COR-L47 (cell line): ENCODE data around the gene CACNA1B.
"Not testable (repeated sequence)": the region's sequence is repeated elsewhere in the genome, so short reads cannot be mapped to it uniquely, and the experiment has no call there.

ENCODE experiments used
- DNase-seq: peaks from one replicate; lab custom pipeline; 2025; lab: John Stamatoyannopoulos, UW

CACNA1B gene

DNA sequence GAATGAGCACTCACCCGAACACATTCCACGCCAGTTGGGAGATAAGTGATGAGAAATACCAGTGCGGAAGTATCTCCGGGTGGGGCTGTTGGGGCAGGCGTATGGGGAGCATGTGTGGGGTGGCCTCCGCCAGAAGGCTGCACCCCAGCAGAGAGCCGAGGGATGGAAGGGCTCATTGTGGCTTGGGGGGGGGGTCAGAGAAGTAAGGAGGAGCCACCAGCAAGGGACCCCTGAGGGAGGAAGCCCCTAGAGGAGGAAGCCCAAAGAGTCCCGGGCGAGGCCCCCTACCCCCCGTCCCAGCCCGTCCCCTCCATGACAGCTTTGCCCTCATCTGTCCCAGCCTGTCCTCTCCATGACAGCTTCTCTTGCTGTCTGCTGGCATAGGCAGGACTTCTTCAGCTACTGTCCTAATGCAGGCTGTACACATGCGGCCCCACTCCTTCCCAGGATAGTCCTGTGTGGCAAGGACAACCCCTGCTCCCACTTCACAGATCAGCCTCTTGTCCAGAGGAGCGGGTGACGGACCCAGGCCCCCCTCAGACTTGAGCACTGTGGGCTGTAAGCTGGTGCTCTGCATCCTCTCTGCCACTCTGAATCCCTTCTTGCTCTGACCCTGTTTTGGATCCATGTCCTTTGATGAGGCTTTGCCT, 239.6 kb downstream of the CACNA1B start:
- DNase-seq = no peak

GRCh38 chr9:138117836-138118235, 240.3 kb downstream of the CACNA1B start:
- no peak for DNase-seq

- no peak for DNase-seq
Measured at GRCh38 chr9:138118601-138119071, 241.1 kb downstream of the CACNA1B start.

GRCh38 chr9:138119202-138120027, 241.8 kb downstream of the CACNA1B start:
- DNase-seq = no peak

DNA sequence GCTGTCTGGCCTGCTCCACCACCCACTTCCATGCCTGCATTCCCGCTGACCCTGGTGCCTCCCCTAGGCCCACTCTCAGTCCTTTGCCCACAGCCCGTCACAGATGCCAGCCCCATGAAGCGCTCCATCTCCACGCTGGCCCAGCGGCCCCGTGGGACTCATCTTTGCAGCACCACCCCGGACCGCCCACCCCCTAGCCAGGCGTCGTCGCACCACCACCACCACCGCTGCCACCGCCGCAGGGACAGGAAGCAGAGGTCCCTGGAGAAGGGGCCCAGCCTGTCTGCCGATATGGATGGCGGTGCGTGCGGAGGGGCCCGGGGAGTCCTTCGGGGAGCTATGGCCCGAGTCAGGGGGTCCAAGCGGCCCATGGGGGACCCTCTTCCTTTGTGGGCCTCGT, 242.5 kb downstream of the CACNA1B start:
- DNase-seq = no peak

GRCh38 chr9:138120511-138121437, 243.2 kb downstream of the CACNA1B start:
- DNase-seq = no peak

GRCh38 chr9:138121438-138122050, 244.0 kb downstream of the CACNA1B start:
- DNase-seq = no peak

- DNase-seq = no peak
Measured at GRCh38 chr9:138122201-138122600, 244.6 kb downstream of the CACNA1B start.

DNA sequence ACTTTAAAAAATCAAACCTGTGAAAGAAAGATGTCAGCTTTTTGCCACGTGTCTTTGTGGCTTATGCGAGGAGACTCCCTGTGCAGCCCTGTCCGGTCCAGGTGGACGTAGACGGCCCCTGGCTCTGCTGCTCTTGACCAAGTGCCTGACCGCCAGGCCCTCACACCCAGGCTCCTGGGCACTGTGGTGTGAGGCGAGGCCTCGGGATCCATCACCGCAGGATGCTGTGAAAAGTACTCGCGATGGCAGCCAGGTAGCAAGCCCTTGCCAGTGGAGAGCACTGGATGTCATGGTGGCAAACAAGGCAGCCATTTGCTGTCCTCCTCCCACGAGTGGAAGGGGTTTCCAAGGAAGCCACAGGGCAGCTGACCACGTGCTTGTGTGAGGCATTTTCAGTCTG, 245.1 kb downstream of the CACNA1B start:
- no peak for DNase-seq

- no peak for DNase-seq
Measured at GRCh38 chr9:138123086-138123485, 245.5 kb downstream of the CACNA1B start.

DNA sequence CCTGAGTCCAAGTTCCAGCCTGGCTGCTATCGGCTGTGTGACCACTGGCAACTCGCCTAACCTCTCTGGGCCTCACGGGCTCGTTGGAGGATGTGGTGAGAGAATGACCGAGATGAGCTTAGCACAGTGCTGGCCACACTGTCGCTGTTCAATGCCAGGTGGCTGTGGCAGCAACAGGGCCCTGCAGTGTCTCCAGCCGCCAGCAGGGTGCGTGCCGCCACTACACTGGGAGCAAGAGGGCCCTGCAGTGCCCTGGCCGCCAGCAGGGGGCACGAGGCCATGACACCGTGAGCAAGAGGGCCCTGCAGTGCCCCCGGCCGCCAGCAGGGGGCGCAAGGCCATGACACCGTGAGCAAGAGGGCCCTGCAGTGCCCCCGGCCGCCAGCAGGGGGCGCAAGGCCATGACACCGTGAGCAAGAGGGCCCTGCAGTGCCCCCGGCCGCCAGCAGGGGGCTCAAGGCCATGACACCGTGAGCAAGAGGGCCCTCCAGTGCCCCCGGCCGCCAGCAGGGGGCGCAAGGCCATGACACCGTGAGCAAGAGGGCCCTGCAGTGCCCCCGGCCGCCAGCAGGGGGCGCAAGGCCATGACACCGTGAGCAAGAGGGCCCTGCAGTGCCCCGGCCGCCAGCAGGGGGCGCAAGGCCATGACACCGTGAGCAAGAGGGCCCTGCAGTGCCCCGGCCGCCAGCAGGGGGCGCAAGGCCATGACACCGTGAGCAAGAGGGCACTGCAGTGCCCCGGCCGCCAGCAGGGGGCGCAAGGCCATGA, 248.7 kb downstream of the CACNA1B start:
- DNase-seq = not testable (repeated sequence)

DNA sequence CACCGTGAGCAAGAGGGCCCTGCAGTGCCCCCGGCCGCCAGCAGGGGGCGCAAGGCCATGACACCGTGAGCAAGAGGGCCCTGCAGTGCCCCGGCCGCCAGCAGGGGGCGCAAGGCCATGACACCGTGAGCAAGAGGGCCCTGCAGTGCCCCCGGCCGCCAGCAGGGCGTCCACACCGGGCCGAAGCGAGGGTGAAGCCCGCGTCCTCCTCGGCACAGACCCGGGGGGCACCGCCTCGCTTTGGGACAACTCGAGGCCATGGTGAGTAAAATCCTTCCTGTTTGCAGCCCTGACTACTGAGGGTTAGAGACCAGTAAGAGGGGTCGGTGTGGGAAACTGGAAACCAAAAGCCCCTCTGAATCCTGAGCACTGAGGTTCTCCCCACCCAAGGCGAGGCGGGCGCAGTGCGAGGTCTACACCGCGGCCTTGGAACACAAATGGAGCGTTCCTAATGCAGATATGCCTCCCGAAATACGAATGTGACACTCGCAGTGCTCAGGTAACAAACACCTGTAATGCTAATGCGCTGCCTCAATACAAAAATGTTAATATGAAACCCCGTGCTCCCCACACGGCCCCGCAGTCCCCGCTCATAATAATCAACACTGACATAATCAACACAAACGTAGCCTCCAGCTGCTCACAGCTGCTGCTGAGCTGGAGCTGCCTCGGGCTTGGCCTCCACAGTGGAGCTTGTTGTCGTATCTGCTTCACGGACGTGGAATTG, 249.4 kb downstream of the CACNA1B start:
- DNase-seq = not testable (repeated sequence)

DNA sequence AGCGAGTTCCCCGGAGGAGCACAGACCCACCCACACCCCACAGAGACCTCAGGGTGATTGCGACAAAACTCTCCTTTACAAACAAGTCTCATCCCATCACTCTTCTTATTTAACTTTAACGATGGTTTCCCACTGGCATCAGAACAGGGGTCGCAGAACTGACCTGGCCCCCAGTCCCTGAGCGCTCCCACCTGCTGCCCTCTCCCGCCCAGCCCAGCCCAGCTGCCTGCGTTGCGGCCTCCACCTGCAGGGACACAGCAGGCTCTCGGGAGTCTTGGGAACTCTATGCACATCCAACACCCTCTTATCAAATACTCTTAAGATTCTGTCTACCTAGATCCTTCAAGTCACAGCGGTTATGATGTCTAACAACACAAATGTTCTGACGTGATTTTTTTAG, 250.4 kb downstream of the CACNA1B start:
- not testable (repeated sequence) for DNase-seq

- DNase-seq = not testable (repeated sequence)
Measured at GRCh38 chr9:138129318-138129717, 251.7 kb downstream of the CACNA1B start.

DNA sequence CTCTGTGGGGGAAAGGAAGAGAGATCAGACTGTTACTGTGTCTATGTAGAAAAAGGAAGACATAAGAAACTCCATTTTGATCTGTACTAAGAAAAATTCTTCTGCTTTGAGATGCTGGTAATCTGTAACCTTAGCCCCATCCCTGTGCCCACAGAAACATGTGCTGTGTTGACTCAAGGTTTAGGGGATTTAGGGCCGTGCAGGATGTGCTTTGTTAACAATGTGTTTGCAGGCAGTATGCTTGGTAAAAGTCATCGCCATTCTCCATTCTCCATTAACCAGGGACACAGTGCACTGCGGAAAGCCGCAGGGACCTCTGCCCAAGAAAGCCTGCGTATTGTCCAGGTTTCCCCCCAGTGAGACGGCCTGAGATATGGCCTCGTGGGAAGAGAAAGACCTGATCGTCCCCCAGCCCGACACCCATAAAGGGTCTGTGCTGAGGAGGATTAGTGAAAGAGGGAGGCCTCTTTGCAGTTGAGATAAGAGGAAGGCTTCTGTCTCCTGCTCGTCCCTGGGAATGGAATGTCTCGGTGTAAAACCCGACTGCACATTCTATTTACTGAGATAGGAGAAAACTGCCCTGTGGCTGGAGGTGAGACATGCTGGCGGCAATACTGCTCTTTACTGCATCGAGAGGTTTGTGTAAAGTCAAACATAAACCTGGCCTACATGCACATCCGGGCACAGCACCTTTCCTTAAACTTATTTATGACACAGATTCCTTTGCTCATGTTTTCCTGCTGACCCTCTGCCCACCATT, 255.5 kb downstream of the CACNA1B start:
- DNase-seq = not testable (repeated sequence)

GRCh38 chr9:138134581-138134980, 257.0 kb downstream of the CACNA1B start:
- not testable (repeated sequence) for DNase-seq

- not testable (repeated sequence) for DNase-seq
Measured at GRCh38 chr9:138139096-138139495, 261.5 kb downstream of the CACNA1B start.

DNA sequence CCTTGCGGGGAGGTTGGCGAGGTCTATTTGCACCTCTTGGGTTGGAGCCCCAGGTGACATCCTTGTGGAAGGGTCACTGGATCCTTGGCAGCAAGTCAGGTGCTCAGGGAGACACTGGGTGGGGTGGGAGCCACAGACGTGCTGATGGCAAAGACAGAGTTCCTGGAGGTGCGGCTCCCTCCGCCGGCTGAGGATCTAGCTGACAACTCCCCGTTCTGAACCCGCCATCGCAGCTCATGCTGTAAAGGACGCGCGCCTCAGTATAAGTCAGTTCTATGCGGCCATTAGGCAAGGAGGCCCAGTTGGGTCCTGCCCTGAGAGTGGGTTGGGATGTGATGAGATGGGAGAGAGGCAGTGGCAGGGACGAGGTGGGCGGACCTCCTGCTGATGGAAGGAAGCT, 263.4 kb downstream of the CACNA1B start:
- DNase-seq = not testable (repeated sequence)

DNA sequence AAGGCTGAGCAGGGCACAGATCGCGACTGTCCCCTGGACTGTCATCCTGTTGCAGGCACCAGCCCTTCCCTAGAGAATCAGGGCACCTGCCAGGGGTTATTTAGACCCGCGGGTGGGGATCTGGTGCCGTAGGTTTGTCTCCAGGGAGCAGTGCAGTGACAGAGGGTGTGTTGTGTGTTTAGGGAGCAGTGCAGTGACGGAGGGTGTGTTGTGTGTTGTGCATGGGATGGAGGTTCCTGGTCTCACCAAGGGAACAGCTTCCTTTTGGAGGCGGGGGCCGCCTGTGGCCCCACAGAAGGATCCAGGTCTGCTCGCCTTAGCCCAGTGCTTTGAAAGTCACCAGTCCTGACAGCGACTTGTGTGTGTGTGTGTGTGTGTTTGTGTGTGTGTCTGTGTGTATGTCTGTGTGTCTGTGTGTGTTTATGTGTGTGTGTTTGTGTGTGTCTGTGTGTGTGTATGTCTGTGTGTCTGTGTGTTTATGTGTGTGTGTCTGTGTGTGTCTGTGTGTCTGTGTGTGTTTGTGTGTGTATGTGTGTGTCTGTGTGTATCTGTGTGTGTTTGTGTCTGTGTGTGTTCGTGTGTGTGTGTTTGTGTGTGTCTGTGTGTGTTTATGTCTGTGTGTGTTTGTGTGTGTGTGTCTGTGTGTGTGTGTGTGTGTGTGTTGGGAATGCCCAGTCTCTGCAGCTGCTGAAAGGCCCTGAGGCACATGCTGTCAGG, 265.1 kb downstream of the CACNA1B start:
- DNase-seq = not testable (repeated sequence)
